ELR (cell line): Measurements from ENCODE around the gene SLC6A11.

Source experiments
- DNase-seq: peaks from one replicate; pipeline ENCODE4 v3.0.0-alpha.2; 2015; ENCODE audit warnings: low read depth

Gene SLC6A11

DNA sequence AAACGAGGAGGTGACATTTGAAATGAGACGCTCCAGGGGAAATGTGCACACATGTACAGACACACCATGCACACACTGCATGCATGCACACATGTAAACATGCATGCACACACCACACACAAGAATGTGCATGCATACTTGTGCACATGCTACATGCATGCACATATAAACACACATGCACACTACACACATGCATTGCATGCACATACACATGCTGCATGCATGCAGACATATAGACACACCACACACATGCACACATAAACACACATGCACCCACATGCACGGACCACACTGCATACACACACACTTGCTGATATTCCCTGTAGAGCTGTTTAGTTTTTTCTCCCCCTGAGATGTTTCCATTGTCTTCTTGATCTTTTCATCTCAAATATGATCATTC, 138.7 kb downstream of the SLC6A11 start:
- DNase-seq, result no peak

DNA sequence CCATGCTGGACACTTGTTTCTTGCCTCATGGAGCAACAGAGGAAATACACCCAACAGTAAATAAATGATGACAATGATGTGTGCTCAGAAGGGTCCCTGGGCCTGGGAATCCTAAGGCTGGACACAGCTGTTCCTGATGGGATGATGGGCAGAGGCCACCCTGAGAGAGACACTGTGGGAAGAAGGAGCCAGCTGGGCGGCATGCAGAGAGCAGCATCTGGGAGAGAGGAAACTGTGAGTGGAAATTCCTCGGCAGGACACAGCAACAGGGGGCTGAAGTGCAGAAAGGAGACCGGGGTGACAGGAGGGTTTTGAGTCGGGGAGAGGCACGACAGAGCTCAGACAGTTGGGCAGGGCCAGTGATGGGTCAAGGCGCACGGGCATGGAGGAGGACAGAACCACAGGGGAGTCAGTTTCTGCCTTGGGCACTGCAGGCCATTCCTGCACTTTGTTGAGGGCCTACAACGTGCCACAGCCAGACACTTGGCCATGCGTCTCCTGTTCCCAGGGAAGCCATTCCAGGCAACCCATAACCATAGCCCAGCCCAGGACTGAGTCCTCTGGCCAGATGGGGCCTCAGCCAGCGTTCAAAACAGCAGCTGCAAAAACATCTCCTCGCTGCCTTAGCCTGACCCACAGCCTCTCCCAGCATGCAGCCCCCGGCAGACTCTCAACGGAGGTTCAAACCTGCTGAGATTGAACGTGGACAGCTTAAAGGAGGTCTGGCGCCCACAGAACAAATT, 139.9 kb downstream of the SLC6A11 start:
- no peak for DNase-seq

DNA sequence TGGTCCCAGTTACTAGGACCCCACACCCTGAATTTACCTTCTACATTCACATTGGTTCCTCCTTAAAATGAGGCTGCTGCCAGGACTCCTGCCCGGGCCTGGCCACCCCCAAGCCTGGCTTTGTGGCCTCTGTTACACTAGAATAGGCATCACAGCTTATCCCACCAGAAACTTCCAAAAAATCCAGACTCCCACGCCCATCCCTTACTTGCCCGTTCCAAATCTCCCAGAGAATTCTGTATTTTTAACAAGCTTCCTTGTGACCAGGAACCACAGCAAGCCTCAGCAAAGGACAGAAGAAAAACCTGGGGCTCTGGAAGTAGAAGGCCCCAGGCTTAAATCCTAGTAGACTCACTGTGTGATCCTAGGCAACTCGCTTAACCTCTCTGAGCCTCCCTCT, 140.5 kb downstream of the SLC6A11 start:
- DNase-seq, result no peak

DNA sequence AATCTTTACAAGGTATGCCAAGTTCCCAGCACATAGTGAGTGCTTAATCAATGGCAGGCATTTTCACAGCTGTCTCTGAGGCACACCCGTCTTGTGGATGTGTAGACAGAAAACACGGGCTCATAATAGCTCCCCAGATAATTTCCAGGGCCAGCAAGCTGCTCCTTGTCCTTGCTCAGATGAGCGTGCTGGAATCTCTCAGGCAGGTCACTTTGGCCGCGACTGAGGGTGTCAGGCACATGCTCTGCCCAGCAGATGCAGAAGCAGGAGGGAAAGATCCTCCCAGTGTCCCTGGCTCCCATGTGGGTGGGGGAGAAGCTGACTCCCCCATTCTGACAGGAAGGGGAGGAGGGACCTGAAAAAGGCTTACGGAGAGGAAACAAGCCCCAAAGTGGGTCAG, 141.0 kb downstream of the SLC6A11 start:
- DNase-seq, result no peak

DNA sequence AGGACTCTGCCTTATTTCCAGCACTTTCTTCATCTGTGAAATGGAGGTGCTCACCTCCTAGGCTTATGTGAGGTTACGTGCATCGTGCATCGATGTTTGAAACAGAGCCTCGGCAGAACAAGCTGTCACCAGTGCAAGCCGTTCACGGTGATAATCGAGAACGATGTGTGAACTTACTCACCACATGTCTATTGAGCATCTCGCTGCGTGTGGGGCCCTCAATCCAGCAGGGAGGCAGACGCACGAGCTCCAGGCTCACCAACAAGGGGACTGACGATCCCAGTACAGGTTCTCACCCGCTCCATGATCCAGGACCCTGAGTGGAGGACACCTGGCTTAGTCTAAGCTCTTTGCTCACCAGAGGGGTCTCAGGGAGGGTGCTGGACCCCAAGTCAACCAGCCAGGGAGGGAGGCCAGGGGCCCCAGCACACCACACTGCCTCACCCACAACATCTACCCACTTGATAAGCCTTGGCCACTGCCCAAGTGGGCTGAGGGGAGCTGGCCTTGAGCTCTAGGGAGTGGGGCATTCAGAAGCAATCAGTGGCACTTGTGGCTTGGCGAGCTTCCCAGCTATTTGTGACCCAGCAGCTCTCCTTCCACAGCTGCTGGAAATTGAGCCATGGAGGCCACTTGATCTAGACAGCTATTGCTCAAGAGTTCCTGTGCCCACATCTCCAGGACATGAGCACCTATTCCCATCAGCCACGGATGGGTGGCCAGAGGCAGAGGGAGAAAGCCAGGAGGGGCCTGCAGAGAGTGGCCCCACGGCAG, 142.1 kb downstream of the SLC6A11 start:
- DNase-seq, result no peak

DNA sequence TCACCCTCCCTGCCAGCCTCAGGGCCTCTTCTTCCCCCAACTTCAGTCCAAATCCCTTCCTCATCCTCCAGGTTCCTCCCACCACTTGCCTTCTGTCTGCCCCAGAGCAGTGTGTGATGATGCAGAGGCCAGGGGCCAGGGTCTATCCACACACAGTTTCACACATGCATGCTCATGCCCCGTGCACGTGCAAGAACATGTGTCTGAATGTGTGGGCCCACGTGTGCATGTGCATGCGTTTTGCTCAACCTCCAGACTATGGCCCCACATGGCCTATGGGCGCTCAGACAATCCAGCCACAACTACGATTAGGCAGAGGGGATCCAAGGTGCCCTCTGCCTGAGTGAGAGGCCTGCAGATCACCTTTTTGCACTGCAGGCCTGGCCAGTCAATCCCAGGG, 144.2 kb downstream of the SLC6A11 start:
- no peak for DNase-seq

DNA sequence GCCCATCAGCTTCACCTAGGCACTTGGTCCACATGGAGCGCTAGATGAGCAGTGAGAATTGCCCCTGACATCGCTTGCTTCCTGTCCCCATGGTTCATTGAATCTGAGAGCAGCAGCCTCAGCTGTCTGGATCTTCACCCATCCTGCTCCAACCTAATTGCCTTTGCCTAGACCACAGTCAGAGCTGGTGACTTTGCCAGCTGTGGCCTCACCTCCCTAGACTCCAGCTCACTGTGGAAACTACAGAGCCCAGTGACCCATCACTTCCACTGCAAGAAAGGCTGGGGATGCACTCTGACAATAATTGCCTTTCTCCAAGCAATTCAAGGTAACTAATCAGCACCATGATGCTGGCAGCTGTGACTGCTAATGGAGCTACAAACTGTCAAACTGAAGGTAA, 145.9 kb downstream of the SLC6A11 start:
- DNase-seq, result no peak

DNA sequence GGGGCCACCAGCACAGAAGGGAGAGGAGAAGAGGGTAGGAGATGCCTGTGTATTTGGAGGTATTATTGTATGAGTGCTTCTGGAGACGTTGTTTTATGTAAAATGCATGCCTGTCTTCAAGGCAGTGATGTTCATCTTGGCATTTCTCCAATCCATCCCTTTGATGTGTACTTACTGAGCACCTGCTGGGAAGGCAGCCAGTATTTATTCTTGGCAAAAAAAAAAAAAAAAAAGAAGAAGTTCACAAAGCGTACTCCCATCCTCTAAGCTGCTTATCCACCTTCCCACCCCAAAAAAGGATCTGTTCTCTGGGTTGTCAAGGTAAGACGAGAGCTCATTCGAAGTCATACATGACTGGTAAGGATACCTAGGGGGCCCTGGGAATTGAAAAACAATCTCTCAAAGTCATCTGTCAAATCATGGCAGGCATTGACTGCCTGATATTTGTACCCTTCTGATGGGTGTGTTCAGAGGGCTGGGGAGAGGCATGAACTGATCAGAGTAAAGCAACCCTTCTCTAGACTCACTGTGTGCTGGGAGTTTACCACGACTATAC, 146.5 kb downstream of the SLC6A11 start:
- DNase-seq, result no peak

DNA sequence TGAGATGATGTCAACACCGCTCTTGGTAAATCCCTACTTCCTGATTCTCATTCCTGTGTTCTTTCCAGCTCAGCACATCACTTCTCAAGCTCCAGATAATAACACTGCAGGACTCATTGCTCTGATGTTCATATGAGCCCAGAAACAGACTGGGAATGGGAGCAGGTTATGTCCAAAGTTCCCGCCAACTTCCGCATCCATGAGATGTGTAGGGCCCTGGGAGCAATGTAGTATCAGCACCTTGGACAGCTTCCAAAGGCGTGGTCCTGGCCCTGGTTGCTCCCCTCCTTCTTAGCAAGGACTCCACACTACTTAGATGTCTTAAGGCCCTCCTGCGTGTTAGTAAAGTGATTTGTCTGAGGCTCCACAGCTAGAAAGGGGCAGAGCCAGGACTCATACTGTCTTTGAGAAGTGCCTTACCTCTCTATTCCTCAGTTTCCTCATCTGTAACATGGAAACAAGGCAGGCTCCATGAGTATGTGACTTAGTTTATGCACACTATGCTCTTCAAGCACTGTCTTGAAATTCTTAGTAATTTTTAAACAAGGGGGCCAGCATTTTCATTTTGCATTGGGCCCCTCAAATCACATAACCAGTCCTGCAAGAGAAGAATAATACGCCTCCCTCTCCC, 148.6 kb downstream of the SLC6A11 start:
- peak; percentile 32 for DNase-seq

DNA sequence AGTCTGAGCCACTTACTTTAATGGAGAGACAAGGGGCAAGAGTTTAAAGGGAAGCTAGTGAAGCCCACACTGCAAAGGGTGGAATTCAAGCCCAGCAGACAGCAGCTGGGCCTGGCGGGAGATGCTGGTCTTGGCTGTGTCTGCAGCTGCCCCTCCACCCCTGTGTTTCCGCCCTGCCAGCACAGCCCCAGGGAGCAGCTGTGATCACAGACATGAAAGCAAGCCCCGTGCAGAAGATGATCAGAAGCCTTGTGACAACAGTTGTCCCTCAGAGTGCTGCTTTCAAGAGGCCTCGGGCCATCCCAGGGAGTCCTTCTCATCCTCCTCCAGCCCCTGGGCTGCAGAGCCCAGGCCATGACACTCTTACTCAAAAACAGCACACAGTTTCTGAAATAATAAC, 152.4 kb downstream of the SLC6A11 start:
- DNase-seq, result no peak

DNA sequence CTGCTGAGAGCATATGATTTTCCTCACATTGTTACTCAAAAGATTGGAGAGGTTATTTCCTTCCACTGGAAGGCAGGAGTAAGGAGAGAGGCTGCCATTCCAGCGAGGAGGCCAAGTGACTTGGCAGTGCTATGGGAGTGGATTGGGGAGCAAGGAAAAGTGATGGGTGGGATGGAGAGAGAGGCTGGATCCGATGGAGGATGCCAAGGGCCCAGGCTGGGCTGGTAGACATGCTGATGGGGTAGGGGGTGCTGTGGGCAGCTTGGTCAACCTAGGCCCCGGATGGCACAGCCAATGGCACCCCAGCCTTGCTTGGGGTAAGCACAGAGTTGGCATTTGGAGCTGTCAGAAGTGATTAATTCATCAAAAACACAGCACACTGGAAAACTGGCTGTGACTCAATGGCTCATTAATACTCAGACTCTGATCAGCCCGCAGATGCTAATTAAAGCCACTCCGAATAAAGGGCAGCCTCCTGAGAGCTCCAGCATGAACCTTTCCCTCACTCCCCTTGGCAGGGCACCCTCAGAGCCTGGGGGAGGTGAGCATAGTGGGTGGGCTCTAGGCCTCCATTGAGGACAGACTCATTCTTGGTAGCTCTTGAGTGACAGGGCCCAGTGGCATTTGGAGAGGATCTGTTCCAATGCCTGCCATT, 154.4 kb downstream of the SLC6A11 start:
- no peak for DNase-seq

DNA sequence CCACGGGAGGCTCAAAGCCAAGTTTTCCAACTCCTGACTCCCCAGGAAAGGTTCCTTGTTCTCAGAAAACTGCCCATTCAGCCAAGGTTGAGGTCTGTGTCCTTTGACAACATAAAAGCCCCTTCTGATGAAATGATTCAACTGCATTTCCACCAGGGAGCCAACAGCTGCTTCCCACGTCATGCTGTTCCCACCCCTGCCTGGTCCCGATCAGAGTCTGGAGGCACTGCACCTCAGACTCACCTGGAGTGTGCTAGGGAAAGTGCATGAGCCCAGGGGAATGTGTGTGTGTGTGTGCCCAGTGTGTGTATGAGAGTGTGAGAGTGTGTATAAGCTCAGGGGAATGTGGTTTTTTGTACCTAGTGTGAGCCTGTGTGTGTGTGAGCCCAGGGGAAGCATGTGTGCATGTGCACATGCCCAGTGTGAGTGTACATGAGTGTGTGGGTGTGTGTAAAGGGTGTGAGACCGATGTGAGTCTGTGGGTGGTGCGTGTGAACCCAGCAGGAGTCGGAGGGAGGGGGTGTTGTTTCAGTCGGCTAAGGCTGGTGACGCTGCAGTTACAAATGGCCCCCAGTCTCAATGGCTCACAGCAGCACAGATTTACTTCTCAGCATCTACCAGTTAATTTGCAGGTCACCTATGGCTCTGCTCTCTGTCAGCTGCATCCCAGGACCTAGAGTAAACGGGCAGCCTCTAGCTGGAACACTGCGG, 156.2 kb downstream of the SLC6A11 start:
- no peak for DNase-seq

DNA sequence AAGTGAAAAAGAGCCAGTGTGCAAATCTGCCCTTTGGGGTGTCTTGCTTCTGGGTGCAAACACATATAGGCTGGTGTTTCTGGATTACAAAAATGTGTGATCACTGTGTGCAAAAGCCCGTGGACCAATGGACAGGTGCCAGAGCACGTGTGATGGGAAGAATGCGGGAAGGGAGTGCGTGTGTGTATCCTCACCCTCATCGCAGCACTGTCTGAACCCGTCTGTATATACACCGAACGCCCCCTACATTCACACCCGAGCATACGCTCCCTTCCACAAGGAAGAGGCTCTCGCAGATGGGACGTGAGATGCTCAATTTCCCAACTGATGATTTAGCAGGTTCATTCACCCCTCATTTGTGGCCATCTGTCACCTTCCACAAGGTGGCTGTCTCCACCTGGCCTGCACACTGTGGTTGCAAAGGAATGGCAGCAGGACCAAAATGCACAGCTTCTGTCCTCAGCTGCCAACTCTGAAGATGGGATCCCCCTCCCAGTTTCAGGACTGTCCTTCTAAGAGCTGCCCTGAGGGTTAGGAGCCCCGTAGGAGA, 157.1 kb downstream of the SLC6A11 start:
- no peak for DNase-seq

DNA sequence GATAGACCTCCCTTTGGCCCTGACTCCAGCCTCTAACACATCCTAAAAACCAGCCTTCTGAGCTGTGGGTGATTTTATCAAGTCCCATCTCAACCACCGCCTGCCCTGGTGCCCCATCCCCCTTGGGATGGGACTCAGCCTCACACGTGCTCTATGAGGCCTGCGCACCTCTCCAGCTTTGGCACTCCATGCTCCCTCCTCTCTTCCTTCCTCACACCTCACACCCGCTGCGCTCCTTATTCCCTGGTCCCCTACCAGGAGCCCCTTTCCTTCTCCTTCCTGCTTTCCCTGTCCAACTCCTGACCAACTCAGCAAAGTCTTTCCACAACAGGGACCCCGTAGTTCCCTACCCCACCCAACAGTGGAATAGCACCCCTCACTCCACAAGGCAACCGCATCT, 158.1 kb downstream of the SLC6A11 start:
- DNase-seq, result no peak

DNA sequence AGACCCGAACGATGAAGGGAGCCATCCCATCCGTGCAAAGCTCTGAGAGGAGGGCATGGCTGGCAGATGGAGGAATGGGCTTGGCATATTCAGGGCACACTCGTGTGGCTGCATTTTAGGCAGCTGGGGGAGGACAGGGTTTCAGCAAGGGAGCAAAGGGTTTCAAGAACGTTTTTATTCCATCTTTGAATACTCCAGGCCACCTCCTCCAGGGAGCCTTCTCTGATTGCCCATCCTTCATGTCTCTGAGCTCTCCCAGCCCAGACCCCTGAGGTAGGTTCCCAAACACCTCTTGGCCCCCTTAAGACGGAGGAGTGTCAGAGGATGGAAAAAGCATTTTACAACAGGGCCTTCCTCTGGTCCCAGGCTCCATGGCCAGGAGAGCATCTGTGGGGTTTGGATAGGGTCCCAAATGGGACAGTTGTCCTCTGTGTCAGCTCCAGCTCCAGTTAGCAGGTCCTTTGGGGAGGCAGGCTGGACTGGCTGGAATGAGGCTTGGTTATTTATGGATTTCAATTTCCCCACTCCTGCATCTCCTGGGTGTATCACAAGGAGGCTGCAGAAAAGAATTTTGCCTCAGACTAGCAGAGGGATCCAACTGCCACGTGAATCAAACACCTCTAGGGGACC, 158.8 kb downstream of the SLC6A11 start:
- DNase-seq, result no peak

DNA sequence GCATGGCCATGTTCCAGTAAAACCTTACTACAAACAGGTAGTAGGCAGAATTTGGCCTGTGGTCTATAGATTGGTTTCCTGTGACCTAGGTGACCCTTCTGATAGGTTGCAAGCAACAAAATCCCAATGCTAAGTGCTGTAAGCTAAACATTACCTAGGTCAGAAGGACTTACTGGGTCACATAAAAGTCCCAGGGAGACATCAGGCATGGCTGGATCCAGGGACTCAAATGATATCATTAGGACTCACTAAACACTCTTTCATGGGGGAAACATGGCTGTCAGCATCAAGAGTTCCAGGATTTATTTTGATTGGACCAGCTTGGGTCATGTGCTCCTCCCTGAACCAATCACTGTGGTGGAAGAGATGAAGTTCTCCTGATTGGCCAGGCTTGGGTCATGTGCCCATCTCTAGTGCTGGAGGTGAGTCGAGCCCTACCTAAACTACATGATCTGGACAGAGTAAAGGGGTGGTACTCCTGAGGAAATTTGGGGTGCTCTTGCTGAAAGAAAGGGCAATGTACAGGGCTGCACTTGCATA, 159.7 kb downstream of the SLC6A11 start:
- DNase-seq, result peak; percentile 9

DNA sequence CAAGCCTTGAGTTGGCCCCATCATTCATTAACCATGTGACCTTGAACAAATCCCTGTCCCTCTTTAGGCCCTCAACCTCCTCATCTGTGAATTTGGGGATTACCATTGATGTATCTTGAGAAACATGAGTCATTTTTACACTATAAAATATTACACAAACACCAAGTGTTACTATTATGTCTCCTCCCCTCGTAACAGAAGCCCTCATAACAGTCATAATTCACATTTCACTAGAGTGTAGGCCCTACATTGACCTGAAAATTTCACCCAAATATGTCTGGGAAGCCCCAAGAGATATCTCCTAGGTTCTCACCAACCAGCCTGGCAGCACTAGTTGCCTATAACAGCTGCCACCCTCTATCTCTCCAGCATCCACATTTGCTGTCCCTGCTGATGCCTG, 160.7 kb downstream of the SLC6A11 start:
- no peak for DNase-seq

DNA sequence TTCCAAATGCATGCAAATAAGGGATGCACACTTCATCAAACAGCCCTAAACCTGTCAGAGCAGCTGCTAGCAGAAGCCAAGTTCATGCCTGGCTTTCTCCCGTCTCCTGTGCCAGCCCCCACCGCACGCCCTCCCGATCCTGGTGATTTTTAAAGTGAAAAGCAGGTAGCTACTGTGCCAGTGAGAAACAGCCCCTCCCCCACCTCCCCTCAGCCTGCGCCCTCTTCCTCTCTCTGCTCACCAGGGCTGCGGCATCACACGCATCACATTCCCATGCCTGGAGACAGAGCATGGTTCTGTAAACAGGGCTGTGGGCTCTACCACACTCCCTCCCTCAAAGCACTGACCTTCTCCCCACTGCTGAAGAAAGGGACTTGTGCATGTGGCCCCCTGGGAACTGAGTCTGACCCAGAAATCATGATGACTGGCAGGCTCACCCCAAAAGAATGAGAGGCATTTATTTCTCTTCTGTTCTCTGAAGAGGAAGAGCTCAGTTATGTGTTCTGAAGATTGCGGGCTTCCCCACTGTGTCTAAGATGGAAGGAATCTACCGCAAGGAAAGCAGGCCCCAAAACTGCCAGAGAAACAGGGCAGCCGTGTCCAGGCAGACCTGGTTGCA, 162.0 kb downstream of the SLC6A11 start:
- DNase-seq, result no peak

DNA sequence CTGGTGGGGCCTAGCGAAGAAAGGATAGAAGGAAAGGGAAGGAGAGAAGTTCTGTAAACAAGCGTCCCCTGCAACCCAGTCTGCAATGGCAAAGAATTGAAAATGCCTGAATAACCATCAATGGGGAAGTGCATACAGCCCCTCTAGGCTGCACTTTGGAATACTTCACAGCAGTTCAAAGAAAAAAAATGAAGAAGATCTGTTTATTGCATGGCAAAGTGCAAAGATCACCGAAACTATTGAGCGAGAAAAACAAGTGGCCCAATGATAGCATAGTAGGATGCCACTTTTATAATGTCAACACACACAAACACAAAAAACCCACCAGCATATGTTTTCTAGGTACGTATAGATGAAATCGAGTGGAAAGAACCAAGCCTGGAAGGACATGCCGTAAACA, 162.9 kb downstream of the SLC6A11 start:
- no peak for DNase-seq

DNA sequence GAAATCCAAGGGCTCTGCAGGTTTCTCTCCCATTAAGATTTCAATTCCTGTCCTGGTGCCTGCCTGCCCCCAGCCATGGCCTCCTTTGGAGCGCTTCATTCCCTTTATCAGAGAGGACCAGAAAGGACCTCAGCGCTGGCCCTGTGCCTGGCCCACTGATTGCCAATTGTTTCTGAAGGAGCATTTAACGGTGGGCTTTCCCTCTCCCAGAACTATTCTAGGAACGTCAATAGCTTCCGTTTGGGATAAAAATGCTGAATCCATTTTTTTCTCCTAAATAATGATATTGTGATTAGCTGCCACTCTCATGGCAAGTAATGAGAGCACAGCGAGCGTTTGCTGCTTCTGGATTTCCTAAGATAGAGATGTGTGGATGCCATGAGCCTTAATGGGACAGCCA, 164.3 kb downstream of the SLC6A11 start:
- DNase-seq, result no peak
